Muscle of leg (tissue), 11 donors: ENCODE data around the gene PLGRKT. TPM values are rescaled to one million over a fixed set of nuclear protein-coding genes. Genes with fewer than 3 reads are reported as not detected.
"Not testable (repeated sequence)": the region's sequence is repeated elsewhere in the genome, so short reads cannot be mapped to it uniquely, and the experiment has no call there.

Experiments used
- DNase-seq: peaks from one replicate; pipeline ENCODE4 v3.0.0; 2013
- H3K27ac ChIP-seq: one replicate; pipeline ENCODE4 v1.5.1; 2013; ENCODE audit warnings: mild to moderate bottlenecking, low read length, control low read depth
- H3K27me3 ChIP-seq: one replicate; pipeline ENCODE4 v1.6.1; 2013; ENCODE audit warnings: low read length; ENCODE audit not compliant: control insufficient read depth, insufficient read depth
- H3K36me3 ChIP-seq: one replicate; pipeline ENCODE4 v1.6.1; 2013; ENCODE audit warnings: low read length; ENCODE audit not compliant: control insufficient read depth, insufficient read depth
- H3K4me1 ChIP-seq: one replicate; pipeline ENCODE4 v1.6.1; 2013; ENCODE audit warnings: low read length; ENCODE audit not compliant: control insufficient read depth, insufficient read depth
- H3K4me3 ChIP-seq: one replicate; pipeline ENCODE4 v1.5.1; 2013; ENCODE audit warnings: low read length, control low read depth
- H3K9me3 ChIP-seq: replicated peaks from 2 replicates; pipeline ENCODE4 v1.6.1; 2013; ENCODE audit warnings: low read depth, low read length; ENCODE audit not compliant: control insufficient read depth
- WGBS: methylation state at CpG from one replicate; pipeline ENCODE4 v1.1.5; 2013; ENCODE audit warnings: missing lambda C conversion rate; ENCODE audit not compliant: insufficient coverage; 5-methylcytosine and 5-hydroxymethylcytosine counted together
- polyA plus RNA-seq, 8 donors: library from polyadenylated mRNA; unstranded; fragments of 120-200 nt; gene quantifications; one replicate each; pipeline versions ENCODE4 v1.2.1 to v1.2.3, GENCODE V29; 2013; ENCODE audit warnings: inconsistent platforms in 1 of 8, low replicate concordance in 1 of 8; ENCODE audit not compliant: insufficient read length in 8 of 8, insufficient read depth in 1 of 8
- total RNA-seq: library from RNA; stranded (reverse); fragments of 120-200 nt; gene quantifications from one replicate; pipeline ENCODE4 v1.2.4, GENCODE V29; 2013

The PLGRKT gene
- total and polyA plus RNA-seq, 9 donors: 27.4 to 33.7 (median 30.9) TPM

DNA sequence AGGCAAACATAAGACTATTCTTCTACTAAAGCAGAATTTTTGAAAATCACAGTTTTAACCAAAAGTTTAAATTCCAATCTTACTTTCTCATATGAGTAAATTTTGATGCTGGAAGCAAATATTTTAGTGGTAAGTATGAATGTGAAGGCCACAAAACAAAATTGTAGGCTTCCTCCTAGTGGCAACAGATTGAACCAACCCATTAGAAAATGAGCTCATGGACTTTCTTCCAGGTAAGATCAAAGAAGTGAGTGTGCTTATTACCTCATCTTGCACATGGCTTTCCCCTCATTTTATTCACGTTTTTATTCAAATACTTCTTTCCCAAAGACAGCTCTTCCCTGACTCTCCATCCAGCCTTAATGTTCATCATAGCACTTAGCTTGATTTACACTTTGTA, 116.7 kb downstream of the PLGRKT start:
- H3K27ac ChIP-seq: no peak overlapping the region
- H3K36me3 ChIP-seq: no peaks in the 10 kb centered on the region
- H3K9me3 ChIP-seq: no peaks in the 10 kb centered on the region
- H3K4me1 ChIP-seq: no peaks in the 10 kb centered on the region
- no peak overlapping the region for H3K4me3 ChIP-seq
- H3K27me3 ChIP-seq: no peaks in the 10 kb centered on the region
- DNase-seq: no peak
- no CpG with 5 or more reads among the region's 1 CpG for WGBS

DNA sequence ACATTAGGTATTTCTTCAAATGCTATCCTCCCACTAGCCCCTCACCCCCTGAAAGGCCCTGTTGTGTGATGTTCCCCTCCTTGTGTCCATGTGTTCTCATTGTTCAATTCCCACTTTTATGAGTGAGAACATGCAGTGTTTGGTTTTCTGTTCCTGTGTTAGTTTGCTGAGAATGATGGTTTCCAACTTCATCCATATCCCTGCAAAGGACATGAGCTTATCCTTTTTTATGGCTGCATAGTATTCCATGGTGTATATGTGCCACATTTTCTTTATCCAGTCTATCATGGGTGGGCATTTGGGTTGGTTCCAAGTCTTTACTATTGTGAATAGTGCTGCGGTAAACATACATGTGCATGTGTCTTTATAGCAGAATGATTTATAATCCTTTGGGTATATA, 121.3 kb downstream of the PLGRKT start:
- DNase-seq, H3K36me3 ChIP-seq, H3K9me3 ChIP-seq, H3K27me3 ChIP-seq, H3K27ac ChIP-seq, H3K4me1 ChIP-seq, H3K4me3 ChIP-seq: not testable (repeated sequence)
- no CpG with 5 or more reads among the region's 1 CpG for whole genome bisulfite sequencing

DNA sequence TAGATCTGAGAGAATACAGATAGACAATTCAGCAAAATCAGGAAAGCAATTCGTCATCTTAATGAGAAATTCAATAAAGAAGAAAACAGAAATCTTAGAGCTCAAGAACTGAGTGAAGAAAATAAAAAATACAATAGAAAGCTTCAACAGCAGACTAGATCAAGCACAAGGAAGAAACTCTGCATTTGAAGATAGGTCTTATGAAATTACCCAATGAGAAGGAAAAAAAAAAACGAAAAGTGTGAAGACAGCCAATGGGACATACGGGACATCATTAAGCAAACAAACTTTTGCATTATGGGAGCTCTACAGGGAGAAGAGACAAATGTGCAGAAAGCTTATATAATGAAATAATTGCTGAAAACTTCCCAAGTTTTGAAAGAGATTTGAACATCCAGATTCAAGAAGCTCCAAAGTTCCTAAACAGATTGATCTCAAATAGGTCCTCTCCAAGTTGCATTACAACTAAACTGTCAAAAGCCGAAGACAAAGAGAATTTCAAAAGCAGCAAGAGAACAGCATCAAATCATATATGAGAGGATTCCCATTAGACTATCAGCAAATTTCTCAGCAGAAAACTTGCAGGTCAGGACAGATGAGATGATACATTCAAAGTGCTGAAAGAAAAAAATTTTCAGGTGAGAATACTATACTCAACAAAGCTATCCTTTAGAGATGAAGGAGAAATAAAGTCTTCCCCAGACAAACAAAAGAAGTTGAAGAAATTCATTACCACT, 122.4 kb downstream of the PLGRKT start:
- no peak overlapping the region for H3K27ac ChIP-seq
- no peaks in the 10 kb centered on the region for H3K27me3 ChIP-seq
- H3K4me3 ChIP-seq: no peak overlapping the region
- no CpG with 5 or more reads among the region's 4 CpGs for WGBS
- no peaks in the 10 kb centered on the region for H3K36me3 ChIP-seq
- no peak for DNase-seq
- H3K4me1 ChIP-seq: no peaks in the 10 kb centered on the region
- no peaks in the 10 kb centered on the region for H3K9me3 ChIP-seq

DNA sequence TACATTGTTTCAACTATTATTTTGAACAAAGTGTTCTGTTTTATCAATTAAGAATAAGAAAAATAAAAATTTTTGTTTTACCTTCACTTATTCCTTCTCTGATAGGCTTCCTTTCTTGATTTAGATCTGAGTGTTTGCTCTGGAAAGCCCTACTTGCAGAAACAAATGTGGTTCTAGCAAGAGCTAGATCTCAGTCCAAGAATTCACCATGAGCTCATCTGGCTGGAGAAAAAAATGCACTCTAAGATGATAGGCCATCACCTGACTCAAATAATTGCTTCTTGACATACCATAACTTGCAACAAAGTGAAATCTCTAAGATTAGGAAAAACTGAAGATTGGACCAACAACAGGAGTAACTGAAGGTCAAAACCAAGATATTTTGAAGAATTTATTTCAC, 126.9 kb downstream of the PLGRKT start:
- Histone ChIP-seq H3K4me3 (no peak overlapping the region), H3K27ac (no peak overlapping the region), H3K36me3 (no peaks in the 10 kb centered on the region), H3K9me3 (no peaks in the 10 kb centered on the region), H3K27me3 (no peaks in the 10 kb centered on the region), H3K4me1 (no peaks in the 10 kb centered on the region)
- no peak for DNase-seq

Other genes starting within 250 kb of the PLGRKT start
- not detected for gene INSL4, start 206.5 kb downstream of the PLGRKT start, total RNA-seq
- gene INSL4, start 206.5 kb downstream of the PLGRKT start, polyA plus RNA-seq: under 1 TPM in 1 of 8 donors, not detected in 7; 0.05 TPM
- gene RLN2, start 133.2 kb downstream of the PLGRKT start, total RNA-seq: 0.71 TPM
- 1 to 10 TPM in 4 of 8 donors, under 1 TPM in 4; 0.48 to 1.5 (median 0.93) TPM for gene RLN2, start 133.2 kb downstream of the PLGRKT start, polyA plus RNA-seq
- 0.35 TPM for gene RLN1, start 98.0 kb downstream of the PLGRKT start, total RNA-seq
- gene RLN1, start 98.0 kb downstream of the PLGRKT start, polyA plus RNA-seq: under 1 TPM in 5 of 8 donors, not detected in 3; 0.23 to 0.67 (median 0.43) TPM
- gene CD274, start 12.6 kb upstream of the PLGRKT start, total RNA-seq: 0.62 TPM
- gene CD274, start 12.6 kb upstream of the PLGRKT start, polyA plus RNA-seq: under 1 TPM; 0.34 to 0.96 (median 0.74) TPM
- 1.3 TPM for gene PDCD1LG2, start 72.6 kb upstream of the PLGRKT start, total RNA-seq
- 1 to 10 TPM in 5 of 8 donors, under 1 TPM in 3; 0.34 to 2.2 (median 1.1) TPM for gene PDCD1LG2, start 72.6 kb upstream of the PLGRKT start, polyA plus RNA-seq
- 18.4 TPM for gene RIC1, start 191.2 kb upstream of the PLGRKT start, total RNA-seq
- gene RIC1, start 191.2 kb upstream of the PLGRKT start, polyA plus RNA-seq: 10 to 100 TPM; 13.4 to 20.7 (median 16.2) TPM